Measurements from ENCODE around the gene EPB41L2. TPM values are rescaled to one million over a fixed set of nuclear protein-coding genes. Genes with fewer than 3 reads are reported as not detected.

EPB41L2 gene
- total RNA-seq, 1 experiment from 2014 or later: 74.8 TPM

DNA sequence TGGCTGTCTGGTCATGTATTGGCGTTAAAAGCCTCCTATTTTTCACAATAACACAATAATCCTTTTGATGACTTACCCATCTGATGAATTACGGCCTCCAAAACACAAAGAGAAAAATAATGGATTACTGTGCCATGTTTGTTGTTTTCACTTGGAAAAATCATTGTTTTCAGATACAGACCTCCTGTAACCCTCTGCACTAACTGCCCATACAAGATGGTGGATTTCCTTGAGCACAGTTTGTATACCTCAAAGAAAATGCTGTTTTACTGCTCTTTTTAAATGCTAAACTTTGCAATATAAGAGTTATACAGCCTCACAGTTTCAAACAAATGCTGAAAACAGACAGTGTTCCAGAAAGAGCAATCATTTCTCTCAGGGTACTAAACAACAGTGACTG is 174.8 kb downstream of the EPB41L2 start:
- ChIA-PET RAD21 (ENCODE audit: low non-redundant PET in 1 of 2, low total read pairs in 2 of 2, uncharacterized antibody in 2 of 2, unreplicated experiment in 2 of 2) (no interaction called here), CTCF (interaction anchor here (6.5 kb wide), 1 partner anchor 229 kb away, joined by 123 read pairs; no protein-coding TSS in a partner anchor), POLR2A (no interaction called here)
- Histone ChIP-seq H3K9me2 (ENCODE audit: insufficient read depth) (no peaks in the 10 kb centered on the region), H3K4me1 (ENCODE audit: control insufficient read depth in 1 of 2, insufficient read depth in 2 of 2, low read length in 2 of 2) (no peaks in the 10 kb centered on the region), H3K9ac (ENCODE audit: low read length) (no peak overlapping the region), H3K36me3 (ENCODE audit: control insufficient read depth in 1 of 2, insufficient read depth in 2 of 2, low read length in 2 of 2) (peaks cover 0 to 7% of the 10 kb centered on the region in 2 experiments; a peak in 1 of 4 replicates), H3K9me3 (ENCODE audit: control insufficient read depth in 1 of 2, insufficient read depth in 1 of 2, low read depth in 1 of 2, low read length in 2 of 2) (no peaks in the 10 kb centered on the region), H4K20me1 (ENCODE audit: insufficient read depth) (no peaks in the 10 kb centered on the region), H3K27ac (ENCODE audit: low read depth, low read length) (no peak overlapping the region), H3K79me2 (ENCODE audit: insufficient read depth, low read length) (no peaks in the 10 kb centered on the region), H3K4me3 (replicated peaks in 1 of 2; ENCODE audit: low read depth in 1 of 2, low read length in 2 of 2) (no peak overlapping the region), H3K27me3 (ENCODE audit: insufficient read depth, low read length) (no peaks in the 10 kb centered on the region), H3K4me2 (ENCODE audit: low read length) (no peak overlapping the region), H2AFZ (ENCODE audit: low read depth, low read length, poor library complexity, severe bottlenecking) (no peak overlapping the region)
- TF ChIP-seq, protein P1, sequence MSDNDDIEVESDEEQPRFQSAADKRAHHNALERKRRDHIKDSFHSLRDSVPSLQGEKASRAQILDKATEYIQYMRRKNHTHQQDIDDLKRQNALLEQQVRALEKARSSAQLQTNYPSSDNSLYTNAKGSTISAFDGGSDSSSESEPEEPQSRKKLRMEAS (IDR thresholded peaks at IDR 0.05): no peak
- no peak for TF ChIP-seq EZH2phosphoT487 (IDR thresholded peaks at IDR 0.05; ENCODE audit: borderline replicate concordance)
- TF ChIP-seq YY1 (IDR thresholded peaks at IDR 0.05; ENCODE audit: extremely low read depth, insufficient replicate concordance, low read depth, low read length): no peak
- TF ChIP-seq RAD21 (IDR thresholded peaks at IDR 0.05; ENCODE audit: low read depth): no peak
- no peak for TF ChIP-seq SIN3A (IDR thresholded peaks at IDR 0.05; ENCODE audit: low read depth)
- no peak for TF ChIP-seq CEBPB (IDR thresholded peaks at IDR 0.05; ENCODE audit: low read depth)
- TF ChIP-seq, protein P2, sequence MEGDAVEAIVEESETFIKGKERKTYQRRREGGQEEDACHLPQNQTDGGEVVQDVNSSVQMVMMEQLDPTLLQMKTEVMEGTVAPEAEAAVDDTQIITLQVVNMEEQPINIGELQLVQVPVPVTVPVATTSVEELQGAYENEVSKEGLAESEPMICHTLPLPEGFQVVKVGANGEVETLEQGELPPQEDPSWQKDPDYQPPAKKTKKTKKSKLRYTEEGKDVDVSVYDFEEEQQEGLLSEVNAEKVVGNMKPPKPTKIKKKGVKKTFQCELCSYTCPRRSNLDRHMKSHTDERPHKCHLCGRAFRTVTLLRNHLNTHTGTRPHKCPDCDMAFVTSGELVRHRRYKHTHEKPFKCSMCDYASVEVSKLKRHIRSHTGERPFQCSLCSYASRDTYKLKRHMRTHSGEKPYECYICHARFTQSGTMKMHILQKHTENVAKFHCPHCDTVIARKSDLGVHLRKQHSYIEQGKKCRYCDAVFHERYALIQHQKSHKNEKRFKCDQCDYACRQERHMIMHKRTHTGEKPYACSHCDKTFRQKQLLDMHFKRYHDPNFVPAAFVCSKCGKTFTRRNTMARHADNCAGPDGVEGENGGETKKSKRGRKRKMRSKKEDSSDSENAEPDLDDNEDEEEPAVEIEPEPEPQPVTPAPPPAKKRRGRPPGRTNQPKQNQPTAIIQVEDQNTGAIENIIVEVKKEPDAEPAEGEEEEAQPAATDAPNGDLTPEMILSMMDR (IDR thresholded peaks at IDR 0.05 in 2 of 3, conservative IDR thresholded peaks at IDR 0.05 in 1 of 3; ENCODE audit: borderline replicate concordance in 1 of 3, insufficient read depth in 1 of 3, low read depth in 2 of 3, low read length in 2 of 3): no peak
- TF ChIP-seq, protein P3, sequence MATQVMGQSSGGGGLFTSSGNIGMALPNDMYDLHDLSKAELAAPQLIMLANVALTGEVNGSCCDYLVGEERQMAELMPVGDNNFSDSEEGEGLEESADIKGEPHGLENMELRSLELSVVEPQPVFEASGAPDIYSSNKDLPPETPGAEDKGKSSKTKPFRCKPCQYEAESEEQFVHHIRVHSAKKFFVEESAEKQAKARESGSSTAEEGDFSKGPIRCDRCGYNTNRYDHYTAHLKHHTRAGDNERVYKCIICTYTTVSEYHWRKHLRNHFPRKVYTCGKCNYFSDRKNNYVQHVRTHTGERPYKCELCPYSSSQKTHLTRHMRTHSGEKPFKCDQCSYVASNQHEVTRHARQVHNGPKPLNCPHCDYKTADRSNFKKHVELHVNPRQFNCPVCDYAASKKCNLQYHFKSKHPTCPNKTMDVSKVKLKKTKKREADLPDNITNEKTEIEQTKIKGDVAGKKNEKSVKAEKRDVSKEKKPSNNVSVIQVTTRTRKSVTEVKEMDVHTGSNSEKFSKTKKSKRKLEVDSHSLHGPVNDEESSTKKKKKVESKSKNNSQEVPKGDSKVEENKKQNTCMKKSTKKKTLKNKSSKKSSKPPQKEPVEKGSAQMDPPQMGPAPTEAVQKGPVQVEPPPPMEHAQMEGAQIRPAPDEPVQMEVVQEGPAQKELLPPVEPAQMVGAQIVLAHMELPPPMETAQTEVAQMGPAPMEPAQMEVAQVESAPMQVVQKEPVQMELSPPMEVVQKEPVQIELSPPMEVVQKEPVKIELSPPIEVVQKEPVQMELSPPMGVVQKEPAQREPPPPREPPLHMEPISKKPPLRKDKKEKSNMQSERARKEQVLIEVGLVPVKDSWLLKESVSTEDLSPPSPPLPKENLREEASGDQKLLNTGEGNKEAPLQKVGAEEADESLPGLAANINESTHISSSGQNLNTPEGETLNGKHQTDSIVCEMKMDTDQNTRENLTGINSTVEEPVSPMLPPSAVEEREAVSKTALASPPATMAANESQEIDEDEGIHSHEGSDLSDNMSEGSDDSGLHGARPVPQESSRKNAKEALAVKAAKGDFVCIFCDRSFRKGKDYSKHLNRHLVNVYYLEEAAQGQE (IDR thresholded peaks at IDR 0.05; ENCODE audit: low read depth): no peak
- no peak for TF ChIP-seq POLR2AphosphoS5 (IDR thresholded peaks at IDR 0.05; ENCODE audit: low read depth, low read length)
- no peak for TF ChIP-seq ZFX (IDR thresholded peaks at IDR 0.05)
- TF ChIP-seq, protein P4, sequence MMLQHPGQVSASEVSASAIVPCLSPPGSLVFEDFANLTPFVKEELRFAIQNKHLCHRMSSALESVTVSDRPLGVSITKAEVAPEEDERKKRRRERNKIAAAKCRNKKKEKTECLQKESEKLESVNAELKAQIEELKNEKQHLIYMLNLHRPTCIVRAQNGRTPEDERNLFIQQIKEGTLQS (IDR thresholded peaks at IDR 0.05): no peak
- TF ChIP-seq SRF (IDR thresholded peaks at IDR 0.05; ENCODE audit: low read depth): no peak
- no peak for TF ChIP-seq POLR2A (IDR thresholded peaks at IDR 0.05; ENCODE audit: borderline replicate concordance, extremely low read depth, insufficient read depth, insufficient read length)
- no peak for TF ChIP-seq EGR1 (IDR thresholded peaks at IDR 0.05; ENCODE audit: low read depth)
- DNase-seq (ENCODE audit: low read depth, low spot score) (no peak), ATAC-seq (no peak)
- intact Hi-C loops (cut with micrococcal nuclease): loop anchor here (5.0 kb wide), 1 partner anchor 629 kb away; no protein-coding TSS in a partner anchor
- no TSS peak for BruUV-seq (replicated peaks)
